ENCODE data around the gene LDLRAD3.

GRCh38 chr11:35909511-35910265 lies 34.2 kb upstream of the LDLRAD3 start:
- no peak for TF ChIP-seq POLR2A (IDR thresholded peaks at IDR 0.05; ENCODE audit: low read length)
- TF ChIP-seq GATA1 (IDR thresholded peaks at IDR 0.05; ENCODE audit: low read depth, low read length) = no peak

All from erythroblast (primary cell).